Psoas muscle (tissue), 8 donors: ENCODE measurements around the gene RNF14. TPM values are rescaled to one million over a fixed set of nuclear protein-coding genes. Genes with fewer than 3 reads are reported as not detected.

Experiments used
- ATAC-seq, 4 donors: fragments of 200-7000 bp; cut with Tn5 transposase; one replicate each; pipeline ENCODE4 v1.9.1; 2020; ENCODE audit warnings: moderate library complexity in 3 of 4, mild to moderate bottlenecking in 2 of 4
- DNase-seq, 2 donors: peaks; one replicate each; pipeline ENCODE4 v3.0.0-alpha.2; 2020
- H3K27ac ChIP-seq: fragments of 200-600 bp; one replicate; pipeline ENCODE4 v1.8.0; 2022
- H3K27me3 ChIP-seq, 3 donors: fragments of 200-600 bp in 1 of 3; one replicate each; pipeline versions ENCODE4 v1.6.1 to v1.8.0; 2013 to 2022; ENCODE audit warnings: low read length in 2 of 3, mild to moderate bottlenecking in 2 of 3, moderate library complexity in 1 of 3; ENCODE audit not compliant: insufficient read depth in 3 of 3
- H3K36me3 ChIP-seq, 2 donors: fragments of 200-600 bp in 1 of 2; one replicate each; pipeline versions ENCODE4 v1.6.1 to v1.8.0; 2013 to 2022; ENCODE audit warnings: low read depth in 1 of 2, mild to moderate bottlenecking in 1 of 2, moderate library complexity in 1 of 2; ENCODE audit not compliant: insufficient read depth in 1 of 2
- H3K4me1 ChIP-seq: fragments of 200-600 bp; one replicate; pipeline ENCODE4 v1.8.0; 2022
- H3K4me3 ChIP-seq: fragments of 200-600 bp; one replicate; pipeline ENCODE4 v1.8.0; 2022; ENCODE audit warnings: mild to moderate bottlenecking
- H3K9me3 ChIP-seq: fragments of 200-600 bp; one replicate; pipeline ENCODE4 v1.8.0; 2022
- WGBS, 3 donors: extraction: QIAGEN DNeasy Blood & Tissue Kit; methylation state at CpG; one replicate each; pipeline versions ENCODE4 v1.1.6 to v1.1.7; 2013; 5-methylcytosine and 5-hydroxymethylcytosine counted together
- intact Hi-C, 2 donors: fragments of 100-400 bp; cut with DNase I; formaldehyde crosslinking; loops; one replicate each; pipeline versions ENCODE4 v1.11.0 to v1.14.2; 2022
- polyA plus RNA-seq, 3 donors: library from polyadenylated mRNA; stranded (reverse); fragments of 200-250 nt; gene quantifications; one replicate each; pipeline ENCODE4 v1.2.3, GENCODE V29; 2013
- total RNA-seq, 4 donors: library from RNA; stranded (reverse); fragmentation: NEBNext Ultra II Directional in 2 of 4; extraction: Animal tissue kit (Norgen Biotek cat#: 25700) in 2 of 4; gene quantifications; one replicate each; pipeline versions ENCODE4 v1.2.1 to v1.2.4, GENCODE V29; 2021 to 2023
- TF ChIP-seq, protein P1 (sequence below): fragments of 200-600 bp; IDR thresholded peaks from one replicate; pipeline ENCODE4 v1.8.0; 2022; ENCODE audit warnings: antibody characterized with exemption
- donor health status: healthy with polysubstance abuse.
- donor health status: DM: no; HTN: no; CAD: no; lungs with moderate emphysema.
- donor health status: Bipolar disorder and iron deficiency.
- donor health status: healthy.
- donor health status: DM: yes; HTN: yes; CAD: no.
- donor health status: DM: no; HTN: no; CAD: no.
- donor health status: DM: no; HTN: no; CAD: no.
- donor health status: DM: yes; HTN: yes; CAD: no.

The RNF14 gene
- total and polyA plus RNA-seq, 7 donors: 44.1 to 137 (median 77.9) TPM

DNA sequence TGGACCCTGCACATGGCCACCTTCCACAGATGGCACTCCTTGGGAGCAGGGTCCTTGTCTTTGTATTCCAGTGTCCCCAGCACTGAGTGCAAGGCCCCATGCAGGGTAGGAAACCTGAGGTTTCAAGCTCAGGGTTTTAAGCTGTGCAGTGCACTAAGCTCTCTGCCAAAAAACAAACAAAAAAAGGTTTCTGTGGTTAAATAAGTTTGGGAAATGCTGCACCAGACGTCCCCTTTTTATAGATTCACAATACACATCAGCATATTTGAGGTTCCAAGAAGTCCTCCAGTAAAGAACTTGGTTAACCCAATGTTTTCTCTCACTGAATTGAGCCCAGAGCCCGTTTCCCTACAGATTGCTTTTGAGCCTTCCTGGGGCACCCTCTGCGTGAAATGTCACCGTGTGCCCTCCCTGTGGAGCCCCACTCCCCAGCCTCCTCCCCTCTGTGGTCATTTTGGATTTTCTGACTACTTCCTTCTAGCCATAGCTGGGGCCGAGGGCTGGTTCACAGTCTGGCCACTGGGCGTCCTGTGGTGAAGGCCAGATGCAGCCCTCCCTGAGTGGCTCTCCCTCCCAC lies 28.1 kb upstream of the RNF14 start:
- TF ChIP-seq, protein P1, sequence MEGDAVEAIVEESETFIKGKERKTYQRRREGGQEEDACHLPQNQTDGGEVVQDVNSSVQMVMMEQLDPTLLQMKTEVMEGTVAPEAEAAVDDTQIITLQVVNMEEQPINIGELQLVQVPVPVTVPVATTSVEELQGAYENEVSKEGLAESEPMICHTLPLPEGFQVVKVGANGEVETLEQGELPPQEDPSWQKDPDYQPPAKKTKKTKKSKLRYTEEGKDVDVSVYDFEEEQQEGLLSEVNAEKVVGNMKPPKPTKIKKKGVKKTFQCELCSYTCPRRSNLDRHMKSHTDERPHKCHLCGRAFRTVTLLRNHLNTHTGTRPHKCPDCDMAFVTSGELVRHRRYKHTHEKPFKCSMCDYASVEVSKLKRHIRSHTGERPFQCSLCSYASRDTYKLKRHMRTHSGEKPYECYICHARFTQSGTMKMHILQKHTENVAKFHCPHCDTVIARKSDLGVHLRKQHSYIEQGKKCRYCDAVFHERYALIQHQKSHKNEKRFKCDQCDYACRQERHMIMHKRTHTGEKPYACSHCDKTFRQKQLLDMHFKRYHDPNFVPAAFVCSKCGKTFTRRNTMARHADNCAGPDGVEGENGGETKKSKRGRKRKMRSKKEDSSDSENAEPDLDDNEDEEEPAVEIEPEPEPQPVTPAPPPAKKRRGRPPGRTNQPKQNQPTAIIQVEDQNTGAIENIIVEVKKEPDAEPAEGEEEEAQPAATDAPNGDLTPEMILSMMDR: no peak
- DNase-seq (no peak), ATAC-seq (peak in 3 of 4 donors; percentile 7 to 26 (median 17))
- WGBS, 3 donors: 45 to 62% (median 49%) methylated on average over 6 of the region's 6 CpGs
- peak overlapping the region; percentile 8 for H3K27ac ChIP-seq
- intact Hi-C loops: no loop called here
- H3K4me1 ChIP-seq: peaks cover 19% of the 10 kb centered on the region
- no peaks in the 10 kb centered on the region for H3K27me3 ChIP-seq
- no peaks in the 10 kb centered on the region for H3K9me3 ChIP-seq
- peaks cover 17 to 42% of the 10 kb centered on the region in 2 donors for H3K36me3 ChIP-seq
- H3K4me3 ChIP-seq: no peak overlapping the region

DNA sequence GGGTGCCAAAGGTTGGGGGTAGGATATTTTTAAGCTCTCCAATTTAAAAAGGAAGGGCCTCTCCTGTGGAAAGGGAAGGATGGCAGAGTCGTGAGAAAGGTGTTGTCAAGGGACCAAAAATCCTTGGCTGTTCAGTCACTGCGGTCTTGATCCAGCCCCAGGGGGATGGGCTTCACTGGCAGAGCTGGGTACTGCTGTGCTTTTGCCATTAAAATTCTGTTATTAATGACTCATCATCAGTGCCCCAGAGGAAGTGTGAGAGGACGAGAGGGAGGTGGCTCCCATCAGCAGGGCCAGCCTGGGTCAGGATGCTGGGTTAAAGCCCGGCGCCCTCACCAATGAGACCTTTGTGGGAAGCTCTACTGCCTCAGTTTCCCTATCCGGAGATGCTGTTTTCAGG lies 27.6 kb upstream of the RNF14 start:
- peak; percentile 29 to 57 (median 53) for ATAC-seq
- Histone ChIP-seq H3K4me3 (no peak overlapping the region), H3K27ac (peak overlapping the region; percentile 8), H3K27me3 (peaks cover 0 to under 1% (median 0%) of the 10 kb centered on the region in 3 donors), H3K9me3 (no peaks in the 10 kb centered on the region), H3K4me1 (peaks cover 22% of the 10 kb centered on the region), H3K36me3 (peaks cover 14 to 37% of the 10 kb centered on the region in 2 donors)
- TF ChIP-seq, protein P1: no peak
- peak in 1 of 2 donors; percentile 33 for DNase-seq
- intact Hi-C loops: no loop called here
- 57 to 68% (median 59%) methylated on average over 6 of the region's 6 CpGs for WGBS, 3 donors

DNA sequence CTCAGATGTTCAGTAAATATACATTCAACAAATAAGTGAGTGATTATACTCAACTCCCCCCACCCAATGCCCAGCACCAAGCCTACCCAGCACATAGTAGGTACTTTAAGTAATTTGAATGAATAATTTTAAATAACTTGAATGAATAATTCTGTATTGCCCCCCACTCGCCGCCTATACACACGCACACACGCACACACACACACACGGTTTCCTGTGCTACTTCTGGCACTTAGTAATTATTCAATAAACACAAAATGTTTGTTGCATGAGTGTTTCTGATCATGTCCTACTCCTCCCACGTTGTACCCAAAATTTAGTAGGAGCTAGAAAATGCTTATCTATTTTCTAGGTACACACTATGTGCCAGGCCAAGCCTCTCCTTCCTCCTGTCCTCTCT lies 27.1 kb upstream of the RNF14 start:
- peaks cover 0 to 3% (median 0%) of the 10 kb centered on the region in 3 donors for H3K27me3 ChIP-seq
- H3K4me3 ChIP-seq: no peak overlapping the region
- ATAC-seq (peak in 2 of 4 donors; percentile 2), DNase-seq (no peak)
- H3K36me3 ChIP-seq: peaks cover 13 to 32% of the 10 kb centered on the region in 2 donors
- intact Hi-C loops: no loop called here
- peaks cover 22% of the 10 kb centered on the region for H3K4me1 ChIP-seq
- no peaks in the 10 kb centered on the region for H3K9me3 ChIP-seq
- H3K27ac ChIP-seq: peak overlapping the region; percentile 19
- 66 to 83% (median 74%) methylated on average over 6 of the region's 6 CpGs for WGBS, 3 donors
- TF ChIP-seq, protein P1: no peak

DNA sequence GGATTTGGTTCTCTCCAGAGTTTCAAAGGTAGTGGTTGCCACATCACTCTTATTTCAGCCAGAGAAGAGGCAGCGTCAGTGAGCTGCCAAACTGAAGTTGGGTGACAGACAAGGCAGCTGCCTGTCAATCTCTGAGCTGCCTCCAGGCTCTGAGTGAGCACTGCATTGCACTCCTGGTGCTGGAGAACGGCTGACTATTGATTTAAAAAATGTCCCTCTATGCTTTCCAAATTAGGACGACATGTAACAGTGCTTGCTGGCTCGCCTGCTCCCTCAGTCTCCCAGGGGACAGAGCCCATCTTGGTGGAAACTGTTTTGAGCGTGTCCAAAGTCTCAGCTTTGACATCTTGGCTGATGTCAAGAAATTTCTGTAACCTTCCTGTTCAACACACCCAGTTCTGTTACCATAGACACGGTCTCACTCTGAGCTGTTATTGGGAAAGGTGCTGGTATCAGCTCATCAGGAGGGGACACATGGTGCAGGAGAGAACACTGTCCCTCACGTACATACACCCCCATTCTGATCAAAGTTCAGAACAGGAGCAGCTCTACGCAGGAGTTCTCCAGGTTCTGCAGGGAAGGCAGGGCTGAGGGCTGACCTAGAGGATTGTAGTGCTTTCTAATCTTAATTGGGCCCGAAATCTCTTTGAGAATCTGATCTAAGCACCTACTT lies 26.6 kb upstream of the RNF14 start:
- TF ChIP-seq, protein P1: no peak
- H3K27ac ChIP-seq: peak overlapping the region; percentile 19
- H3K27me3 ChIP-seq: peaks cover 0 to 3% (median 0%) of the 10 kb centered on the region in 3 donors
- no peak overlapping the region for H3K4me3 ChIP-seq
- WGBS, 3 donors: 28 to 41% (median 30%) methylated on average over 9 of the region's 9 CpGs
- DNase-seq: peak; percentile 35 to 61
- intact Hi-C loops: no loop called here
- H3K36me3 ChIP-seq: peaks cover 8 to 26% of the 10 kb centered on the region in 2 donors
- H3K9me3 ChIP-seq: no peaks in the 10 kb centered on the region
- peak; percentile 78 to 90 (median 86) for ATAC-seq
- H3K4me1 ChIP-seq: peaks cover 22% of the 10 kb centered on the region
